ENCODE results near the gene AKR7A3. TPM values are rescaled to one million over a fixed set of nuclear protein-coding genes. Genes with fewer than 3 reads are reported as not detected.
A peak's percentile ranks its signal among the peaks of the same experiment; 100 is the strongest.

Gene AKR7A3
- total and polyA plus RNA-seq, 9 of the 15 experiments (the other 6 are each of a cell fraction or from before 2014, with no cell fraction given): 0.04 to 1.5 (median 0.44) TPM; not detected in 1

- TF ChIP-seq MEIS2 (IDR thresholded peaks at IDR 0.05; ENCODE audit: partially characterized antibody): peak; percentile 92
- TF ChIP-seq XRCC5 (IDR thresholded peaks at IDR 0.05; ENCODE audit: low read depth, low read length): no peak; the same call in 1 of the 2 replicates
- TF ChIP-seq ETV6 (IDR thresholded peaks at IDR 0.05; ENCODE audit: borderline replicate concordance in 1 of 2, low read depth in 2 of 2, low read length in 1 of 2): no peak; a peak in 1 of 4 replicates
- TF ChIP-seq ETV6 (CRISPR knock-in tag; IDR thresholded peaks at IDR 0.05; ENCODE audit: borderline replicate concordance): 0 out of 2 replicates have a peak, but pooled peaks have one; percentile 47
- TF ChIP-seq ZNF589 (CRISPR knock-in tag; IDR thresholded peaks at IDR 0.05; ENCODE audit: low read depth): peak; percentile 77; the same call in 1 of the 2 replicates
- TF ChIP-seq TSHZ1 (CRISPR knock-in tag; IDR thresholded peaks at IDR 0.05): no peak
- no peak for TF ChIP-seq SIX5 (IDR thresholded peaks at IDR 0.05; ENCODE audit: borderline replicate concordance in 1 of 2, insufficient read depth in 1 of 2, low read depth in 1 of 2, low read length in 2 of 2)
- TF ChIP-seq STAG1 (CRISPR knock-in tag; IDR thresholded peaks at IDR 0.05; ENCODE audit: borderline replicate concordance): peak; percentile 39; the same call in 1 of the 2 replicates
- no peak for TF ChIP-seq ARID3A (IDR thresholded peaks at IDR 0.05; ENCODE audit: borderline replicate concordance, low read depth, low read length)
- TF ChIP-seq RBM15 (IDR thresholded peaks at IDR 0.05; ENCODE audit: insufficient read depth, low read length): no peak
- TF ChIP-seq NUFIP1 (IDR thresholded peaks at IDR 0.05; ENCODE audit: partially characterized antibody): no peak
- TF ChIP-seq NFIX (CRISPR knock-in tag; IDR thresholded peaks at IDR 0.05; ENCODE audit: low read depth): no peak
- no peak for TF ChIP-seq ZNF785 (CRISPR knock-in tag; IDR thresholded peaks at IDR 0.05)
- no peak for TF ChIP-seq NCOA6 (IDR thresholded peaks at IDR 0.05)
- no peak for TF ChIP-seq SRSF7 (optimal IDR thresholded peaks at IDR 0.05; ENCODE audit: low read depth, low read length)
- no peak for TF ChIP-seq ATF2 (CRISPR knock-in tag; IDR thresholded peaks at IDR 0.05)
- peak; percentile 45; the same call in 1 of the 2 replicates for TF ChIP-seq EP300 (IDR thresholded peaks at IDR 0.05; ENCODE audit: low read length)
- TF ChIP-seq, protein P1, sequence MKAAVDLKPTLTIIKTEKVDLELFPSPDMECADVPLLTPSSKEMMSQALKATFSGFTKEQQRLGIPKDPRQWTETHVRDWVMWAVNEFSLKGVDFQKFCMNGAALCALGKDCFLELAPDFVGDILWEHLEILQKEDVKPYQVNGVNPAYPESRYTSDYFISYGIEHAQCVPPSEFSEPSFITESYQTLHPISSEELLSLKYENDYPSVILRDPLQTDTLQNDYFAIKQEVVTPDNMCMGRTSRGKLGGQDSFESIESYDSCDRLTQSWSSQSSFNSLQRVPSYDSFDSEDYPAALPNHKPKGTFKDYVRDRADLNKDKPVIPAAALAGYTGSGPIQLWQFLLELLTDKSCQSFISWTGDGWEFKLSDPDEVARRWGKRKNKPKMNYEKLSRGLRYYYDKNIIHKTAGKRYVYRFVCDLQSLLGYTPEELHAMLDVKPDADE (conservative IDR thresholded peaks at IDR 0.05; ENCODE audit: control insufficient read depth, low read depth, low read length): peak; percentile 72
- TF ChIP-seq RBM14 (IDR thresholded peaks at IDR 0.05; ENCODE audit: borderline replicate concordance, insufficient read depth, low read depth, low read length): no peak
Observed at GRCh38 chr1:19311931-19312781, 23.6 kb upstream of the AKR7A3 start, which contains the start of the genes AKR7A2 and SLC66A1 (continued).

Measured in K562 (cell line).